Osteoblast (primary cell): ENCODE results near the gene YEATS2. TPM values are rescaled to one million over a fixed set of nuclear protein-coding genes. Genes with fewer than 3 reads are reported as not detected.

ENCODE experiments used
- DNase-seq: peaks from one replicate; pipeline ENCODE4 v3.0.0; 2011; ENCODE audit warnings: low spot score, mixed read lengths; ENCODE audit not compliant: insufficient read length; ENCODE audit errors: missing footprints
- H2AFZ ChIP-seq: 2 replicates; pipeline ENCODE4 v1.6.0; 2011; ENCODE audit warnings: mild to moderate bottlenecking, low read length
- H3K27ac ChIP-seq: 2 replicates; pipeline ENCODE4 v1.5.1; 2011; ENCODE audit warnings: mild to moderate bottlenecking, low read depth, low read length, moderate library complexity
- H3K27me3 ChIP-seq: 2 replicates; pipeline ENCODE4 v1.6.0; 2012; ENCODE audit warnings: mild to moderate bottlenecking, control low read depth, inconsistent platforms, low read length, moderate library complexity; ENCODE audit not compliant: insufficient read depth
- H3K36me3 ChIP-seq: 2 replicates; pipeline ENCODE4 v1.5.1; 2011; ENCODE audit warnings: mild to moderate bottlenecking, low read length, control low read depth, moderate library complexity; ENCODE audit not compliant: insufficient read depth
- H3K4me1 ChIP-seq: 2 replicates; pipeline ENCODE4 v1.5.1; 2011; ENCODE audit warnings: mild to moderate bottlenecking, low read length, control low read depth, moderate library complexity; ENCODE audit not compliant: insufficient read depth
- H3K4me2 ChIP-seq: 2 replicates; pipeline ENCODE4 v1.6.0; 2011; ENCODE audit warnings: mild to moderate bottlenecking, low read length; ENCODE audit not compliant: insufficient read depth
- H3K4me3 ChIP-seq: fragments of 200-600 bp; sonication (generic); 3 replicates; pipeline ENCODE4 v1.5.1; 2012; ENCODE audit warnings: mild to moderate bottlenecking, low read length, inconsistent platforms; ENCODE audit not compliant: insufficient read depth
- H3K79me2 ChIP-seq: 2 replicates; pipeline ENCODE4 v1.6.0; 2012; ENCODE audit warnings: mild to moderate bottlenecking, low read length, control low read depth, inconsistent platforms; ENCODE audit not compliant: insufficient read depth
- H3K9me3 ChIP-seq: 2 replicates; pipeline ENCODE4 v1.5.1; 2011; ENCODE audit warnings: low read depth, low read length, control low read depth
- H4K20me1 ChIP-seq: 2 replicates; pipeline ENCODE4 v1.6.0; 2012; ENCODE audit warnings: mild to moderate bottlenecking, low read length, control low read depth; ENCODE audit not compliant: insufficient read depth
- total RNA-seq: library from RNA; depleted of rRNA; stranded (reverse); fragments of >200 nt; gene quantifications from 2 replicates; pipeline ENCODE4 v1.2.3, GENCODE V29; 2012
- TF ChIP-seq, protein P1 (sequence below): IDR thresholded peaks from 2 replicates; pipeline ENCODE4 v1.5.1; 2011; ENCODE audit warnings: mild to moderate bottlenecking, low read depth, low read length, moderate library complexity; ENCODE audit errors: extremely low read depth

Gene YEATS2
- total RNA-seq, 1 donor = 32.2 TPM

DNA sequence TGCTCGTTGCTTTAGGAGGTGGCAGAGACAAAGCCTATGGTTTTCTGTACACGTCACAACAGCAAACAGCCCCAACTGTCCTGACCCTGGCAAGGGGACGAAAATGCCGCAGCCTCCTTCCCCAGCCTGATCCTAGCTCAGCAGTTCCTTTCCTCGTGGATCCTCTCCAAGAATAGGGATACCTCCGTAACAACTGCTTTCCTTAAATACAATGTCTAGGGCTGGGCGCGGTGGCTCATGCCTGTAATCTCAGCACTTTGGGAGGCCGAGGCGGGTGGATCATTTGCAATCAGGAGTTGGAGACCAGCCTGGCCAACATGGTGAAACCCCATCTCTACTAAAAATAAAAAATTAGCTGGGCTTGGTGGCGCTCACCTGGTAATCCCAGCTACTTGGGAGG lies 110.8 kb downstream of the YEATS2 start:
- Histone ChIP-seq H3K4me3 (no peak overlapping the region), H2AFZ (no peak overlapping the region), H3K36me3 (peaks cover 84% of the 10 kb centered on the region), H3K27me3 (no peaks in the 10 kb centered on the region), H3K4me1 (no peaks in the 10 kb centered on the region), H3K27ac (no peak overlapping the region), H4K20me1 (peaks cover 2% of the 10 kb centered on the region), H3K9me3 (no peaks in the 10 kb centered on the region), H3K79me2 (no peaks in the 10 kb centered on the region), H3K4me2 (no peak overlapping the region)
- TF ChIP-seq, protein P1, sequence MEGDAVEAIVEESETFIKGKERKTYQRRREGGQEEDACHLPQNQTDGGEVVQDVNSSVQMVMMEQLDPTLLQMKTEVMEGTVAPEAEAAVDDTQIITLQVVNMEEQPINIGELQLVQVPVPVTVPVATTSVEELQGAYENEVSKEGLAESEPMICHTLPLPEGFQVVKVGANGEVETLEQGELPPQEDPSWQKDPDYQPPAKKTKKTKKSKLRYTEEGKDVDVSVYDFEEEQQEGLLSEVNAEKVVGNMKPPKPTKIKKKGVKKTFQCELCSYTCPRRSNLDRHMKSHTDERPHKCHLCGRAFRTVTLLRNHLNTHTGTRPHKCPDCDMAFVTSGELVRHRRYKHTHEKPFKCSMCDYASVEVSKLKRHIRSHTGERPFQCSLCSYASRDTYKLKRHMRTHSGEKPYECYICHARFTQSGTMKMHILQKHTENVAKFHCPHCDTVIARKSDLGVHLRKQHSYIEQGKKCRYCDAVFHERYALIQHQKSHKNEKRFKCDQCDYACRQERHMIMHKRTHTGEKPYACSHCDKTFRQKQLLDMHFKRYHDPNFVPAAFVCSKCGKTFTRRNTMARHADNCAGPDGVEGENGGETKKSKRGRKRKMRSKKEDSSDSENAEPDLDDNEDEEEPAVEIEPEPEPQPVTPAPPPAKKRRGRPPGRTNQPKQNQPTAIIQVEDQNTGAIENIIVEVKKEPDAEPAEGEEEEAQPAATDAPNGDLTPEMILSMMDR = no peak
- peak; percentile 60 for DNase-seq

DNA sequence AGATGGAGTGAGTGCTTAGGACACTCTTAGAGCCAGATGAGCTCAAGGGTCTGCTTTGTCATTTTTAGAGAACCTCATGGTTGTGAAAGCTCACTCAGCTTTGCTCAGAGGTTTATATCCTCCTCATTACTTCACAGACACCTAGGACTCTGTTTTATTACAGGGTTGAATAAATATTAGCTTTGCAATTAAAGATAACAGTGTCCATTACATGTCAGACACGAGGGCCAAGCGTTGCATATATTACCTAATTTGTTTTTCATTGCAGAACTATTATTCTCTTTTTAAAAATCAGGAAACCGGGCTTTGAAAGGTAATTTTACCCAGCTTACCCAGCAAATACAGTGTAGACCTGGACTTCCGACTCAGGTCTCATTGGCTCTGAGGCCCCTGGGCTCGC lies 111.7 kb downstream of the YEATS2 start:
- H3K27me3 ChIP-seq = no peaks in the 10 kb centered on the region
- peaks cover 78% of the 10 kb centered on the region for H3K36me3 ChIP-seq

DNA sequence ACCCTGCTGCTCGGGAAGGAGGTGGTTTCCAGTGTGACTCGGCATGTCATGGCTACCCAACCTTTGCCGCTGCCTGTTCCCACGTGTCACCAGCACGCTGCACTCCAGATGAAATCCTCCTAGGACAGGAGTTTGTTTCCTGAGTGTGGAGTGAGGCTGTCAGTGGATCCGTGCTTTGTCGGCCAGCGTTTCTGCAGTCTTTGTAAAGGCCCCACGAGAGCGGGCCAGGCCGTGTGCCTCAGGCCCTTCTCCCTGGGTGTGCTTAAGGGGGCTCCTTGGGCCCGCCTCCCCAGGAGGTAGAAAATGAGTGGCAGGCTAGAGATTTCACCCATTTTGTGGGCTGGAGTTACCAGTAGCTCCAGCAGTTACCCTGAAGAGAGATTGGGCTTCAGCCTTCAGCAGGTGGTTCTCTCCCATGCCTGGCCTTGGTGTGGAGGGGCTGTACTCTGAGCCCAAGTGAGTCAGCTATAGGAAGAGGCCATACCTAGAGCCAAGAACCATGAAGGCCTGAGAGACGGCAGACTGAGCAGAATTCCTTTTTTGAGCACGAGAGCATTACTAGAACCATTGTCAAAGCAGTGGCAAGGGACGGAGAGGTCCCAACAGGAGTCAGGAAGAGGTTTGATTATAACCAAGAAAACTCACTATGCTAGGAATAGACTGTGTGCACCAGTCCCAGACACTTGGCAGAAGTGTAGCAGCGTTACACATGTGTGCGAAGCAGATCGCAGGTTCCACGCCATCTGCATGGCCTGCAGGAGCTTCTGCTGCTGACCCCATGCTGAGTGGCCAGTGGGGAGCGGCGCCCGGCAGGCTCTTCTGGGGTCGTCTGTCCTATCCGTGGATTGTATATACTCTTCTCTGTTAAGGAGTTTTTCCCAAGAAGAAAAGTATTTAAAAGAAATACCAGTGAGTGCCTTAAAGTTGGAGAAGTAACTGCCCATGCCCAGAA lies 113.3 kb downstream of the YEATS2 start:
- Histone ChIP-seq H3K27ac (no peak overlapping the region), H3K4me3 (no peak overlapping the region), H3K27me3 (no peaks in the 10 kb centered on the region), H3K79me2 (no peaks in the 10 kb centered on the region), H3K4me1 (no peaks in the 10 kb centered on the region), H2AFZ (no peak overlapping the region), H3K4me2 (no peak overlapping the region), H3K9me3 (no peaks in the 10 kb centered on the region), H4K20me1 (peaks cover 2% of the 10 kb centered on the region), H3K36me3 (peaks cover 68% of the 10 kb centered on the region)
- no peak for DNase-seq
- TF ChIP-seq, protein P1 = no peak

More for the DNA sequence above, 111.7 kb downstream of the YEATS2 start:
- Histone ChIP-seq H3K79me2 (no peaks in the 10 kb centered on the region), H4K20me1 (peaks cover 2% of the 10 kb centered on the region), H3K4me1 (no peaks in the 10 kb centered on the region), H3K9me3 (no peaks in the 10 kb centered on the region), H3K27ac (no peak overlapping the region), H3K4me3 (no peak overlapping the region), H2AFZ (no peak overlapping the region), H3K4me2 (no peak overlapping the region)
- TF ChIP-seq, protein P1 = no peak
- DNase-seq = no peak

DNA sequence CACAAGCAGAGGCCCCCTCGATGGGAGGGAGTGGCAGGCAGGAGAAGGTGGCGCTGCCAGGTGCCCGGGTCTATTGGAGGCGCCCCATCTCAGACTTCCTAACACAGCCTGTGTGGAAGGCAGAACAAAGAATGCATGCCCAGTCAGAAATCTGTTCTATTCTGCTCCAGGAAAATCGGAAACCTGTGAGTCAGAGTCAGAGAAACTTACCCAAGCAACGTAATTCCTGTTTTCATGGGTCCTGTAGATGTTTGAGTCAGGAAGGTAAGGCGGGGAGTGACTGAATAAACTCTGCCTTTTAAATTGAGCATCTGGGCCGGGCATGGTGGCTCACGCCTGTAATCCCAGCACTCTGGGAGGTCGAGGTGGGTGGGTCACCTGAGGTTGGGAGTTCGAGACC lies 114.0 kb downstream of the YEATS2 start:
- no peak overlapping the region for H3K4me2 ChIP-seq
- H2AFZ ChIP-seq = no peak overlapping the region
- H3K9me3 ChIP-seq = no peaks in the 10 kb centered on the region
- TF ChIP-seq, protein P1 = no peak
- no peak overlapping the region for H3K27ac ChIP-seq
- no peak for DNase-seq
- H3K4me3 ChIP-seq = no peak overlapping the region
- peaks cover 60% of the 10 kb centered on the region for H3K36me3 ChIP-seq
- H3K27me3 ChIP-seq = no peaks in the 10 kb centered on the region
- H3K4me1 ChIP-seq = no peaks in the 10 kb centered on the region
- peaks cover 2% of the 10 kb centered on the region for H4K20me1 ChIP-seq
- H3K79me2 ChIP-seq = no peaks in the 10 kb centered on the region
